ENCODE measurements around the gene FOXO1.

DNA sequence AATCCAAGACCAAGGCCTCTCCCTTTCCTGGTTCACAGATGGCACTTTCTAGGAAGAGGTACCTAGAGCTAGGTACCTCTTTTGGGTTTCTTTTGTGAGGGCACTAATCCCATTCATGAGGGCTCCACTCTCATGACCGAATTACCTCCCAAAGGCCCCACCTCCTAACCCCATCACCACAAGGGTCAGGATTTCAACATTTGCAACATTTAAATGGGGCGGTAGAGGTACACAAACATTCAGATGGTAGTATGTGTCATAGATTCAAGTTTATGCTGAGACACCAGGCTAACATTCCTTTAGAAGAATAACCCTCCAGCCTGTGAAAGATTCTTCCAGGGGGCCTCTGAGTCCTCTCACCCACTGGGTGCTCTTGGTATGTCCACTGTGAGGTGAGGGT lies 116.3 kb downstream of the FOXO1 start:
- TF ChIP-seq, protein P1, sequence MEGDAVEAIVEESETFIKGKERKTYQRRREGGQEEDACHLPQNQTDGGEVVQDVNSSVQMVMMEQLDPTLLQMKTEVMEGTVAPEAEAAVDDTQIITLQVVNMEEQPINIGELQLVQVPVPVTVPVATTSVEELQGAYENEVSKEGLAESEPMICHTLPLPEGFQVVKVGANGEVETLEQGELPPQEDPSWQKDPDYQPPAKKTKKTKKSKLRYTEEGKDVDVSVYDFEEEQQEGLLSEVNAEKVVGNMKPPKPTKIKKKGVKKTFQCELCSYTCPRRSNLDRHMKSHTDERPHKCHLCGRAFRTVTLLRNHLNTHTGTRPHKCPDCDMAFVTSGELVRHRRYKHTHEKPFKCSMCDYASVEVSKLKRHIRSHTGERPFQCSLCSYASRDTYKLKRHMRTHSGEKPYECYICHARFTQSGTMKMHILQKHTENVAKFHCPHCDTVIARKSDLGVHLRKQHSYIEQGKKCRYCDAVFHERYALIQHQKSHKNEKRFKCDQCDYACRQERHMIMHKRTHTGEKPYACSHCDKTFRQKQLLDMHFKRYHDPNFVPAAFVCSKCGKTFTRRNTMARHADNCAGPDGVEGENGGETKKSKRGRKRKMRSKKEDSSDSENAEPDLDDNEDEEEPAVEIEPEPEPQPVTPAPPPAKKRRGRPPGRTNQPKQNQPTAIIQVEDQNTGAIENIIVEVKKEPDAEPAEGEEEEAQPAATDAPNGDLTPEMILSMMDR (IDR thresholded peaks at IDR 0.05) = no peak
- no peak for TF ChIP-seq POLR2A (IDR thresholded peaks at IDR 0.05)
